Osteoblast (primary cell): ENCODE measurements around the gene ANKRD53. TPM values are rescaled to one million over a fixed set of nuclear protein-coding genes. Genes with fewer than 3 reads are reported as not detected.

Experiments used
- DNase-seq: peaks from one replicate; pipeline ENCODE4 v3.0.0; 2011; ENCODE audit warnings: low spot score, mixed read lengths; ENCODE audit not compliant: insufficient read length; ENCODE audit errors: missing footprints
- H2AFZ ChIP-seq: 2 replicates; pipeline ENCODE4 v1.6.0; 2011; ENCODE audit warnings: mild to moderate bottlenecking, low read length
- H3K27ac ChIP-seq: 2 replicates; pipeline ENCODE4 v1.5.1; 2011; ENCODE audit warnings: mild to moderate bottlenecking, low read depth, low read length, moderate library complexity
- H3K27me3 ChIP-seq: 2 replicates; pipeline ENCODE4 v1.6.0; 2012; ENCODE audit warnings: mild to moderate bottlenecking, control low read depth, inconsistent platforms, low read length, moderate library complexity; ENCODE audit not compliant: insufficient read depth
- H3K36me3 ChIP-seq: 2 replicates; pipeline ENCODE4 v1.5.1; 2011; ENCODE audit warnings: mild to moderate bottlenecking, low read length, control low read depth, moderate library complexity; ENCODE audit not compliant: insufficient read depth
- H3K4me1 ChIP-seq: 2 replicates; pipeline ENCODE4 v1.5.1; 2011; ENCODE audit warnings: mild to moderate bottlenecking, low read length, control low read depth, moderate library complexity; ENCODE audit not compliant: insufficient read depth
- H3K4me2 ChIP-seq: 2 replicates; pipeline ENCODE4 v1.6.0; 2011; ENCODE audit warnings: mild to moderate bottlenecking, low read length; ENCODE audit not compliant: insufficient read depth
- H3K4me3 ChIP-seq: fragments of 200-600 bp; sonication (generic); 3 replicates; pipeline ENCODE4 v1.5.1; 2012; ENCODE audit warnings: mild to moderate bottlenecking, low read length, inconsistent platforms; ENCODE audit not compliant: insufficient read depth
- H3K79me2 ChIP-seq: 2 replicates; pipeline ENCODE4 v1.6.0; 2012; ENCODE audit warnings: mild to moderate bottlenecking, low read length, control low read depth, inconsistent platforms; ENCODE audit not compliant: insufficient read depth
- H3K9me3 ChIP-seq: 2 replicates; pipeline ENCODE4 v1.5.1; 2011; ENCODE audit warnings: low read depth, low read length, control low read depth
- H4K20me1 ChIP-seq: 2 replicates; pipeline ENCODE4 v1.6.0; 2012; ENCODE audit warnings: mild to moderate bottlenecking, low read length, control low read depth; ENCODE audit not compliant: insufficient read depth
- total RNA-seq: library from RNA; depleted of rRNA; stranded (reverse); fragments of >200 nt; gene quantifications from 2 replicates; pipeline ENCODE4 v1.2.3, GENCODE V29; 2012
- TF ChIP-seq, protein P1 (sequence below): IDR thresholded peaks from 2 replicates; pipeline ENCODE4 v1.5.1; 2011; ENCODE audit warnings: mild to moderate bottlenecking, low read depth, low read length, moderate library complexity; ENCODE audit errors: extremely low read depth

ANKRD53 gene
- total RNA-seq, 1 donor = 1.1 TPM

DNA sequence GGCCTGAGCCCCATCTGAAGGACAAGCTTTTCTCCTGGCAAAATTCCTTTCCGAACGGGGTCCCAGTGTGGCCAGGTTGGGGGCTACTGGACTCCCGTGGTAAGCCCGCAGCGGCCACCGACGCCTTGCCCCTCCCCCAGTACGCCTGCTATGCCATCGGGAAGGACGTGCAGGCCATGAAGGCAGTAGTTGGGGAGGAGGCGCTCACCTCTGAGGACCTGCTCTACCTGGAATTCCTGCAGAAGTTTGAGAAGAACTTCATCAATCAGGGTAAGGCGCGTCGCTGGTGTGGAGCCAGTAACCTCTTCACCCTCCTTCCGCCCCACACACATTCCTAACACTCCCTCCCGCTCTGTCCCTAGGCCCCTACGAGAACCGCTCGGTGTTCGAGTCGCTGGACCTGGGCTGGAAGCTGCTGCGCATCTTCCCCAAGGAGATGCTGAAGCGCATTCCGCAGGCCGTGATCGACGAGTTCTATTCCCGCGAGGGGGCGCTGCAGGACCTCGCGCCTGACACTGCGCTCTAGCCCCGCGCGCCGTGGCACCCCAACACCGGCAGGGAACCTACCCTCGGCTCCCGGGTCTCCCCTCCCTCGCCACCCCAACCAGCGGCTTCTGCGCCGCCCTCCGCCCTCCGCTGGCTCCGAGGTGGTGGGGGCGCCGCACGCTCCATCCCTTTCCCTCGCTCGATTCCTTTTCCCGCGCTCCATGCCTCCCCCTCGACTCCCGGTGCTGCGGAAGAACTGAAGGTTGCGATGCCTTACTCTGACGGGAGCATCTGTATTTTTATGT is 13.6 kb upstream of the ANKRD53 start:
- peaks cover 6% of the 10 kb centered on the region for H3K4me1 ChIP-seq
- no peaks in the 10 kb centered on the region for H3K9me3 ChIP-seq
- peak overlapping the region; percentile 73 for H3K4me3 ChIP-seq
- H3K4me2 ChIP-seq = peak overlapping the region; percentile 87
- DNase-seq = peak; percentile 95
- no peak overlapping the region for H3K27ac ChIP-seq
- H4K20me1 ChIP-seq = peaks cover 5% of the 10 kb centered on the region
- H3K27me3 ChIP-seq = no peaks in the 10 kb centered on the region
- peak overlapping the region; percentile 68 for H2AFZ ChIP-seq
- H3K36me3 ChIP-seq = no peaks in the 10 kb centered on the region
- H3K79me2 ChIP-seq = no peaks in the 10 kb centered on the region
- TF ChIP-seq, protein P1, sequence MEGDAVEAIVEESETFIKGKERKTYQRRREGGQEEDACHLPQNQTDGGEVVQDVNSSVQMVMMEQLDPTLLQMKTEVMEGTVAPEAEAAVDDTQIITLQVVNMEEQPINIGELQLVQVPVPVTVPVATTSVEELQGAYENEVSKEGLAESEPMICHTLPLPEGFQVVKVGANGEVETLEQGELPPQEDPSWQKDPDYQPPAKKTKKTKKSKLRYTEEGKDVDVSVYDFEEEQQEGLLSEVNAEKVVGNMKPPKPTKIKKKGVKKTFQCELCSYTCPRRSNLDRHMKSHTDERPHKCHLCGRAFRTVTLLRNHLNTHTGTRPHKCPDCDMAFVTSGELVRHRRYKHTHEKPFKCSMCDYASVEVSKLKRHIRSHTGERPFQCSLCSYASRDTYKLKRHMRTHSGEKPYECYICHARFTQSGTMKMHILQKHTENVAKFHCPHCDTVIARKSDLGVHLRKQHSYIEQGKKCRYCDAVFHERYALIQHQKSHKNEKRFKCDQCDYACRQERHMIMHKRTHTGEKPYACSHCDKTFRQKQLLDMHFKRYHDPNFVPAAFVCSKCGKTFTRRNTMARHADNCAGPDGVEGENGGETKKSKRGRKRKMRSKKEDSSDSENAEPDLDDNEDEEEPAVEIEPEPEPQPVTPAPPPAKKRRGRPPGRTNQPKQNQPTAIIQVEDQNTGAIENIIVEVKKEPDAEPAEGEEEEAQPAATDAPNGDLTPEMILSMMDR = peak; percentile 65

DNA sequence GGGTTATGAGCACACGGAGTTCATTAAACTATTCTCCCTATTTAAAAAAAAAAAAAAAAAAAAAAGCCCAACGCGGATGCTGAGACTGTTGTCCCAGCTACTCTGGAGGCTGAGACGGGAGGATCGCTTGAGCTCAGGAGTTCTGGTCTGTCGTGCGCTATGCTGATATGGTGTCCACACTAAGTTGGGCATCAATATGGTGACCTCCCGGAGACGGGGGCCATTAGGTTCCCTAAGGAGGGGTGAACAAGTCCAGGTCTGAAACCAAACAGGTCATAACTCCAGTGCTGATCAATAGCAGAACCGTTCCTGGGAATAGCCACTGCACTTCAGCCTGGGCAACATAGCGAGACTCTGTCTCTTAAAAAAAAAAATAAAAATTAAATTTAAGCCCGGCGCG is 12.9 kb upstream of the ANKRD53 start:
- H3K79me2 ChIP-seq = no peaks in the 10 kb centered on the region
- peak overlapping the region; percentile 73 for H3K4me3 ChIP-seq

DNA sequence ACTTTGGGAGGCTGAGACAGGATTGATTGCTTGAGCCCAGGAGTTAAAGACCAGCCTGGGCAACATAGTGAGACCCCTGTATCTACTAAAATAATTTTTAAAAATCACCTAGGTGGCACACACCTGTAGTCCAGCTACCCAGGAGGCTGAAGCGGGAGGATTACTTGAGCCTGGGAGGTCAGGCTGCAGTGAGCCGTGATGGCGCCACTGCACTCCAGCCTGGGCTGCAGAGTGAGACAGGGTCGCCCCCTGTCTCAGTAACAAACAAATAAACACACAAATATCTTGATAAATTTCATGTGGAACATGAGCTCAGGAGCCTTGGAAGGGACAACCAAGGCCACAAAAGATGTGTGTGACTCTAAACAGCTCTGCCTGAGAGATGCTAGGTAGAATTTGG is 11.7 kb upstream of the ANKRD53 start:
- H3K27me3 ChIP-seq = no peaks in the 10 kb centered on the region
- no peak overlapping the region for H3K4me2 ChIP-seq
- H3K4me1 ChIP-seq = peaks cover 6% of the 10 kb centered on the region
- H2AFZ ChIP-seq = no peak overlapping the region
- no peak for DNase-seq
- H3K79me2 ChIP-seq = no peaks in the 10 kb centered on the region
- H3K4me3 ChIP-seq = no peak overlapping the region
- TF ChIP-seq, protein P1 = no peak
- peaks cover 5% of the 10 kb centered on the region for H4K20me1 ChIP-seq
- H3K27ac ChIP-seq = no peak overlapping the region
- no peaks in the 10 kb centered on the region for H3K9me3 ChIP-seq
- H3K36me3 ChIP-seq = no peaks in the 10 kb centered on the region

More for the DNA sequence above, 12.9 kb upstream of the ANKRD53 start:
- Histone ChIP-seq H3K27me3 (no peaks in the 10 kb centered on the region), H3K36me3 (no peaks in the 10 kb centered on the region), H3K27ac (no peak overlapping the region), H3K4me1 (peaks cover 6% of the 10 kb centered on the region), H4K20me1 (peaks cover 5% of the 10 kb centered on the region), H3K9me3 (no peaks in the 10 kb centered on the region), H3K4me2 (peak overlapping the region; percentile 87), H2AFZ (no peak overlapping the region)
- TF ChIP-seq, protein P1 = no peak
- DNase-seq = no peak

DNA sequence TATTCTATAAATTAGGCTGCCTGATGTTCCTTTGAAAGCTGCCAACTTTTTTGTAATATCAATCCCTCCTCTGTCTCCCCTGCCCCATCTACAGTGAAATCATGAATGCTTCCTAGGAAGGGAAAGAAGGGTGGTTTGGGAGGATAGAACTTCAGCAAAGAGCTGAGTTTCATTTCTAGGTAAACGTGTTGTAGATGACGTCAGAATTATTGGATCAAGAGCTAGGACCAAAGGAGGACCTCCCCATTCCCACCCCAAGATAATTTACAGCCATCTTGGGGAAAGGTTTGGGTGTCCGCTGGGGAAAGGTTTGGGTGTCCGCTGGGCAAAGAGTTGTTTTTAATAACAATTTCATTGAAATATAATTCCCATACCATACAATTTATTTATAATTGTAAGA is 11.2 kb upstream of the ANKRD53 start:
- DNase-seq = no peak
- TF ChIP-seq, protein P1 = no peak
- peaks cover 5% of the 10 kb centered on the region for H4K20me1 ChIP-seq
- H2AFZ ChIP-seq = no peak overlapping the region
- H3K79me2 ChIP-seq = no peaks in the 10 kb centered on the region
- H3K36me3 ChIP-seq = no peaks in the 10 kb centered on the region
- no peak overlapping the region for H3K27ac ChIP-seq
- peaks cover 6% of the 10 kb centered on the region for H3K4me1 ChIP-seq
- no peaks in the 10 kb centered on the region for H3K9me3 ChIP-seq
- no peaks in the 10 kb centered on the region for H3K27me3 ChIP-seq
- H3K4me3 ChIP-seq = no peak overlapping the region
- H3K4me2 ChIP-seq = no peak overlapping the region
